B cell (primary cell): Measurements from ENCODE around the gene RSPO3. TPM values are rescaled to one million over a fixed set of nuclear protein-coding genes. Genes with fewer than 3 reads are reported as not detected.

Experiments
- ATAC-seq: fragments of 200-7000 bp; cut with Tn5 transposase; one replicate; pipeline ENCODE4 v1.10.0; 2021; ENCODE audit warnings: low read depth, mild to moderate bottlenecking, moderate number of reproducible peaks, moderate library complexity
- CTCF ChIA-PET: fragments of 350-600 bp; sonication (Branson Sonifier 250); formaldehyde crosslinking; loops from one replicate; lab custom pipeline; 2021; ENCODE audit warnings: antibody characterized with exemption, inconsistent platforms; lab: Charles Lee
- POLR2A ChIA-PET: fragments of 350-600 bp; sonication (Branson Sonifier 250); formaldehyde crosslinking; loops from one replicate; lab custom pipeline; 2021; ENCODE audit warnings: antibody characterized with exemption; lab: Charles Lee
- DNase-seq: peaks from one replicate; pipeline ENCODE4 v3.0.0; 2013
- H2AFZ ChIP-seq: 2 replicates; pipeline ENCODE4 v1.6.1; 2012; ENCODE audit warnings: mild to moderate bottlenecking, low read depth, low read length; ENCODE audit not compliant: insufficient read depth, poor library complexity, severe bottlenecking
- H3K27ac ChIP-seq, 2 donors: 1 replicate in 1 of 2; 2 replicates in 1 of 2; pipeline ENCODE4 v1.5.1; 2012 to 2013; ENCODE audit warnings: low read length in 2 of 2, mild to moderate bottlenecking in 2 of 2, moderate library complexity in 1 of 2
- H3K27me3 ChIP-seq, 4 experiments: fragments of 200-600 bp in 1 of 4; sonication (generic) in 1 of 4; replicated peaks in 1 of 4; 1 replicate in 2 of 4; 2 replicates in 2 of 4; pipeline versions ENCODE4 v1.6.1 to v1.7.0; 2013 to 2016; ENCODE audit warnings: low read length in 3 of 4, mild to moderate bottlenecking in 2 of 4, mixed read lengths in 1 of 4, moderate library complexity in 1 of 4; ENCODE audit not compliant: insufficient read depth in 4 of 4, control insufficient read depth in 3 of 4; ENCODE audit errors: control extremely low read depth in 1 of 4
- H3K36me3 ChIP-seq, 2 experiments: replicated peaks in 1 of 2; 1 replicate in 1 of 2; 2 replicates in 1 of 2; pipeline versions ENCODE4 v1.6.1 to v1.7.1; 2013; ENCODE audit warnings: low read length in 1 of 2; ENCODE audit not compliant: insufficient read depth in 2 of 2, control insufficient read depth in 1 of 2; ENCODE audit errors: control extremely low read depth in 1 of 2, extremely low read depth in 1 of 2
- H3K4me1 ChIP-seq, 2 donors: fragments of 200-600 bp in 1 of 2; sonication (generic) in 1 of 2; 1 replicate in 1 of 2; 2 replicates in 1 of 2; pipeline versions ENCODE4 v1.5.1 to v1.6.1; 2013 to 2017; ENCODE audit warnings: low read length in 2 of 2; ENCODE audit not compliant: control insufficient read depth in 2 of 2, insufficient read depth in 2 of 2
- H3K4me2 ChIP-seq: replicated peaks from 2 replicates; pipeline ENCODE3; 2012; ENCODE audit warnings: mild to moderate bottlenecking, low read depth, low read length; ENCODE audit not compliant: poor library complexity, severe bottlenecking
- H3K4me3 ChIP-seq, 5 experiments: fragments of 200-600 bp in 1 of 5; sonication (generic) in 1 of 5; 1 replicate in 3 of 5; 2 replicates in 2 of 5; pipeline versions ENCODE4 v1.5.1 to v1.7.0; 2011 to 2016; ENCODE audit warnings: low read length in 4 of 5, mild to moderate bottlenecking in 4 of 5, low read depth in 2 of 5, control low read depth in 1 of 5, moderate library complexity in 1 of 5; ENCODE audit not compliant: insufficient read depth in 1 of 5; ENCODE audit errors: control extremely low read depth in 1 of 5, extremely low read depth in 1 of 5
- H3K79me2 ChIP-seq: fragments of 200-600 bp; sonication (generic); one replicate; pipeline ENCODE4 v1.6.0; 2016; ENCODE audit warnings: low read length; ENCODE audit not compliant: control insufficient read depth, insufficient read depth
- H3K9ac ChIP-seq: fragments of 200-600 bp; sonication (generic); 2 replicates; pipeline ENCODE4 v1.6.1; 2017; ENCODE audit warnings: mild to moderate bottlenecking, low read length, moderate library complexity
- H3K9me3 ChIP-seq, 3 donors: one replicate each; pipeline versions ENCODE4 v1.6.1 to v1.7.1; 2013; ENCODE audit warnings: low read length in 2 of 3; ENCODE audit not compliant: control insufficient read depth in 2 of 3, insufficient read depth in 1 of 3; ENCODE audit errors: control extremely low read depth in 1 of 3
- H4K20me1 ChIP-seq: 2 replicates; pipeline ENCODE4 v1.6.0; 2012; ENCODE audit warnings: mild to moderate bottlenecking, low read length; ENCODE audit not compliant: insufficient read depth, control insufficient read depth, poor library complexity, severe bottlenecking
- H3K27ac Mint-ChIP-seq: one replicate; pipeline ENCODE4 v1.8.0; 2021; ENCODE audit warnings: mixed read lengths
- H3K27me3 Mint-ChIP-seq: one replicate; pipeline ENCODE4 v1.8.0; 2021; ENCODE audit warnings: mixed read lengths
- H3K4me1 Mint-ChIP-seq: one replicate; pipeline ENCODE4 v1.8.0; 2021; ENCODE audit warnings: mixed read lengths
- H3K4me3 Mint-ChIP-seq: one replicate; pipeline ENCODE4 v1.8.0; 2021; ENCODE audit warnings: mixed read lengths
- H3K9me3 Mint-ChIP-seq: one replicate; pipeline ENCODE4 v1.8.0; 2022; ENCODE audit warnings: mixed read lengths; ENCODE audit not compliant: insufficient read depth
- EZH2 ChIP-seq: IDR thresholded peaks from 2 replicates; pipeline ENCODE4 v1.6.1; 2012; ENCODE audit warnings: borderline replicate concordance, low read depth, mild to moderate bottlenecking, moderate library complexity, low read length; ENCODE audit not compliant: insufficient read depth, poor library complexity, severe bottlenecking
- WGBS: methylation state at CpG from one replicate; pipeline ENCODE4 v1.1.5; 2013; ENCODE audit warnings: missing lambda C conversion rate; ENCODE audit not compliant: insufficient coverage; 5-methylcytosine and 5-hydroxymethylcytosine counted together
- intact Hi-C: fragments of 100-400 bp; cut with micrococcal nuclease; formaldehyde crosslinking; loops from one replicate; pipeline ENCODE4 v1.10.0; 2022
- polyA plus RNA-seq: library from polyadenylated mRNA; depleted of rRNA; stranded (reverse); fragments of >200 nt; gene quantifications from 2 replicates; pipeline ENCODE4 v1.2.3, GENCODE V29; 2012
- total RNA-seq, 2 donors: library from RNA; stranded (reverse); fragments of 120-200 nt in 1 of 2; gene quantifications; 1 replicate in 1 of 2; 2 replicates in 1 of 2; pipeline versions ENCODE4 v1.2.3 to v1.2.4, GENCODE V29; 2013 to 2022
- TF ChIP-seq, protein P1 (sequence below): fragments of 200-600 bp; IDR thresholded peaks from one replicate; pipeline ENCODE4 v1.8.0; 2022; ENCODE audit warnings: antibody characterized with exemption, mild to moderate bottlenecking

The RSPO3 gene
- total and polyA plus RNA-seq, 2 donors (not counting 1 experiment from before 2014, with no cell fraction given): not detected

DNA sequence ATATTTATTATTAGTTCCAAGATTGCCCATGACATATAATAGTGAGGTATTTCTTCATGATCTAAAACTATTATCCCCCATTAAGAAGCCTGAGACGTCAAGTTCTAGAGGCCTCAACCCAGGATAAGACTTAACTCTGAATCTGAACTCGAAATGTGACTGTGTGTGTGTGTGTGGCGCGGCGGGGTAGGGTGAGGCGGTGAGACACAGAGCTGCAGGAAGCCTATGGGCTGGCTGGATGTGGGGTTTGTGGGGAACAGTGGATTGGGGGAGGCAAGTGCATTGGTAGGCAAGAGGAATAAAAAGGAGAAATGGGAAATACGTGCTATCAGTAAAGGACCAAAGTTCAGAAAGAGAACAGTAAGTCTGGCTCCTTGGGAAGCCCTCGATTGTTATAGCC is 81.6 kb downstream of the RSPO3 start:
- H3K4me3 ChIP-seq: no peak overlapping the region
- H3K4me2 ChIP-seq: no peak overlapping the region
- DNase-seq: no peak
- H3K4me1 ChIP-seq: no peaks in the 10 kb centered on the region
- H3K27me3 ChIP-seq: peaks cover 0 to 3% (median 0%) of the 10 kb centered on the region in 4 experiments
- H3K79me2 ChIP-seq: no peaks in the 10 kb centered on the region
- ChIA-PET CTCF (no interaction called here), POLR2A (no interaction called here)
- H2AFZ ChIP-seq: no peak overlapping the region
- no peak for TF ChIP-seq EZH2
- TF ChIP-seq, protein P1, sequence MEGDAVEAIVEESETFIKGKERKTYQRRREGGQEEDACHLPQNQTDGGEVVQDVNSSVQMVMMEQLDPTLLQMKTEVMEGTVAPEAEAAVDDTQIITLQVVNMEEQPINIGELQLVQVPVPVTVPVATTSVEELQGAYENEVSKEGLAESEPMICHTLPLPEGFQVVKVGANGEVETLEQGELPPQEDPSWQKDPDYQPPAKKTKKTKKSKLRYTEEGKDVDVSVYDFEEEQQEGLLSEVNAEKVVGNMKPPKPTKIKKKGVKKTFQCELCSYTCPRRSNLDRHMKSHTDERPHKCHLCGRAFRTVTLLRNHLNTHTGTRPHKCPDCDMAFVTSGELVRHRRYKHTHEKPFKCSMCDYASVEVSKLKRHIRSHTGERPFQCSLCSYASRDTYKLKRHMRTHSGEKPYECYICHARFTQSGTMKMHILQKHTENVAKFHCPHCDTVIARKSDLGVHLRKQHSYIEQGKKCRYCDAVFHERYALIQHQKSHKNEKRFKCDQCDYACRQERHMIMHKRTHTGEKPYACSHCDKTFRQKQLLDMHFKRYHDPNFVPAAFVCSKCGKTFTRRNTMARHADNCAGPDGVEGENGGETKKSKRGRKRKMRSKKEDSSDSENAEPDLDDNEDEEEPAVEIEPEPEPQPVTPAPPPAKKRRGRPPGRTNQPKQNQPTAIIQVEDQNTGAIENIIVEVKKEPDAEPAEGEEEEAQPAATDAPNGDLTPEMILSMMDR: no peak
- intact Hi-C loops: no loop called here
- H3K27ac ChIP-seq: no peak overlapping the region
- ATAC-seq: no peak
- no peaks in the 10 kb centered on the region for H3K4me1 Mint-ChIP-seq
- H3K9me3 ChIP-seq: no peaks in the 10 kb centered on the region
- H4K20me1 ChIP-seq: no peaks in the 10 kb centered on the region
- no peaks in the 10 kb centered on the region for H3K36me3 ChIP-seq
- no peaks in the 10 kb centered on the region for H3K9me3 Mint-ChIP-seq
- H3K4me3 Mint-ChIP-seq: no peak overlapping the region
- WGBS: 91% methylated on average over 7 of the region's 8 CpGs
- no peak overlapping the region for H3K27ac Mint-ChIP-seq
- H3K27me3 Mint-ChIP-seq: peaks cover 15% of the 10 kb centered on the region
- no peak overlapping the region for H3K9ac ChIP-seq

DNA sequence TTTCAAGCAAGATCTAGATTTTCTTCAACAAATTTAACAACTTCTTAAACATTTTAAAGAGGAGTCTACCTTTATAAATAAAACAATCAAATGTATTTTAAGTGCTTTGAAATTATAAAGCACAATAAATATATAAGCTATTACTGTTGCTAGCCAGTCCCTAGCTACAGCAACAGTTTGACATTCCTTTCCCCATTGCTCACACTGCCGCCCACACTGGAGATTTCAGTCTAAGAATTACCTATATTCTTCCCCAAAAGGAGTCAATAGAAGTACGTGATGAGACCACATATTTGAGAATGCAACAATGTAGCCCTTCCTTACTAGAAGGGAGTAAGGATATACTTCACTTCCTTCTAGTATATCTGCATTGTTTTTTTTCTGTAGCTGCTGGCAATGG is 82.8 kb downstream of the RSPO3 start:
- Histone ChIP-seq H3K9me3 (no peaks in the 10 kb centered on the region), H3K4me2 (no peak overlapping the region), H2AFZ (no peak overlapping the region), H3K4me1 (no peaks in the 10 kb centered on the region), H3K27ac (no peak overlapping the region), H3K27me3 (peaks cover 0 to 3% (median 0%) of the 10 kb centered on the region in 4 experiments), H3K79me2 (no peaks in the 10 kb centered on the region), H3K36me3 (no peaks in the 10 kb centered on the region), H3K9ac (no peak overlapping the region), H4K20me1 (no peaks in the 10 kb centered on the region), H3K4me3 (no peak overlapping the region)
- ChIA-PET POLR2A (no interaction called here), CTCF (interaction anchor here (1.7 kb wide), 1 partner anchor 13 kb away, joined by 3 read pairs; no protein-coding TSS in a partner anchor)
- intact Hi-C loops: no loop called here
- Mint-ChIP-seq H3K9me3 (no peaks in the 10 kb centered on the region), H3K4me3 (no peak overlapping the region), H3K4me1 (no peaks in the 10 kb centered on the region), H3K27me3 (peaks cover 15% of the 10 kb centered on the region), H3K27ac (no peak overlapping the region)
- no peak for ATAC-seq
- no CpG with 5 or more reads among the region's 2 CpGs for WGBS
- no peak for DNase-seq
- TF ChIP-seq, protein P1: no peak
- no peak for TF ChIP-seq EZH2
